ENCODE data around the gene EMC9. TPM values are rescaled to one million over a fixed set of nuclear protein-coding genes. Genes with fewer than 3 reads are reported as not detected.

Gene EMC9
- total RNA-seq, 6 donors from 2014 or later, result 8.6 to 13.8 (median 12.0) TPM

- no peak for TF ChIP-seq POLR2AphosphoS5 (IDR thresholded peaks at IDR 0.05)
- TF ChIP-seq EP300 (IDR thresholded peaks at IDR 0.05), result no peak
- TF ChIP-seq POLR2A (IDR thresholded peaks at IDR 0.05), result no peak
- no peak for TF ChIP-seq CTCF (IDR thresholded peaks at IDR 0.05)
- H3K27ac ChIP-seq, result peak overlapping the region; percentile 51 to 77 (median 72)
Measured at GRCh38 chr14:24131549-24131966, 9.8 kb downstream of the EMC9 start.

GRCh38 chr14:24130717-24131548, 10.5 kb downstream of the EMC9 start:
- Histone ChIP-seq H3K27ac (peak overlapping the region; percentile 51 to 77 (median 72)), H3K4me1 (peaks cover 3 to 16% (median 11%) of the 10 kb centered on the region in 4 donors), H3K9me3 (no peaks in the 10 kb centered on the region), H3K36me3 (no peaks in the 10 kb centered on the region), H3K27me3 (no peaks in the 10 kb centered on the region), H3K4me3 (no peak overlapping the region)
- TF ChIP-seq CTCF (IDR thresholded peaks at IDR 0.05) (no peak), EP300 (IDR thresholded peaks at IDR 0.05) (no peak), POLR2AphosphoS5 (IDR thresholded peaks at IDR 0.05) (peak in 1 of 2 donors; percentile 45), POLR2A (IDR thresholded peaks at IDR 0.05) (no peak)
- DNase-seq, result no peak
- ATAC-seq (ENCODE audit: low FRiP score in 2 of 2), result peak in 1 of 2 donors; percentile 50
- 53 to 64% methylated on average over 4 to 5 of the region's 7 CpGs for WGBS, 2 donors

More at GRCh38 chr14:24131549-24131966, 9.8 kb downstream of the EMC9 start:
- no peaks in the 10 kb centered on the region for H3K9me3 ChIP-seq
- H3K4me1 ChIP-seq, result peaks cover 3 to 18% (median 13%) of the 10 kb centered on the region in 4 donors
- ATAC-seq (ENCODE audit: low FRiP score in 2 of 2), result no peak
- no peaks in the 10 kb centered on the region for H3K27me3 ChIP-seq
- 84 to 94% methylated on average over 7 to 15 of the region's 15 CpGs for WGBS, 2 donors
- no peaks in the 10 kb centered on the region for H3K36me3 ChIP-seq
- H3K4me3 ChIP-seq, result no peak overlapping the region
- DNase-seq, result no peak

GRCh38 chr14:24130380-24130716, 11.0 kb downstream of the EMC9 start, which contains the start of gene FITM1:
Gene FITM1, plus strand, starts transcription at chr14:24130659. Its CDS starts 905 bp downstream, at chr14:24131564.
- Histone ChIP-seq H3K27me3 (no peaks in the 10 kb centered on the region), H3K4me1 (peaks cover under 1 to 12% (median 9%) of the 10 kb centered on the region in 4 donors), H3K4me3 (no peak within 1 kb of the TSS), H3K36me3 (no peaks in the 10 kb centered on the region), H3K9me3 (no peaks in the 10 kb centered on the region), H3K27ac (peak within 1 kb of the TSS; percentile 51 to 77 (median 72))
- 79 to 95% methylated on average over 5 of the region's 5 CpGs for WGBS, 2 donors
- DNase-seq (no peak), ATAC-seq (ENCODE audit: low FRiP score in 2 of 2) (no peak)
- no peak for TF ChIP-seq EP300 (IDR thresholded peaks at IDR 0.05)
- no peak for TF ChIP-seq POLR2AphosphoS5 (IDR thresholded peaks at IDR 0.05)
- no peak for TF ChIP-seq CTCF (IDR thresholded peaks at IDR 0.05)
- TF ChIP-seq POLR2A (IDR thresholded peaks at IDR 0.05), result no peak

GRCh38 chr14:24129410-24129998, 11.9 kb downstream of the EMC9 start:
- Histone ChIP-seq H3K4me1 (peaks cover 0 to 10% (median 5%) of the 10 kb centered on the region in 4 donors), H3K9me3 (no peaks in the 10 kb centered on the region), H3K27ac (no peak overlapping the region), H3K36me3 (peaks cover 0 to 2% (median 0%) of the 10 kb centered on the region in 4 donors), H3K27me3 (no peaks in the 10 kb centered on the region), H3K4me3 (no peak overlapping the region)
- DNase-seq, result no peak
- no peak for TF ChIP-seq CTCF (IDR thresholded peaks at IDR 0.05)
- no peak for TF ChIP-seq POLR2AphosphoS5 (IDR thresholded peaks at IDR 0.05)
- TF ChIP-seq EP300 (IDR thresholded peaks at IDR 0.05), result no peak
- TF ChIP-seq POLR2A (IDR thresholded peaks at IDR 0.05), result no peak
- 94% methylated on average over 8 of the region's 8 CpGs for WGBS, 2 donors
- no peak for ATAC-seq (ENCODE audit: low FRiP score in 2 of 2)

Data from upper lobe of left lung (tissue), 6 donors.